ENCODE results near the gene PPP2R3B.

Gene PPP2R3B

GRCh38 chrX:431492-432111 lies 44.9 kb upstream of the PPP2R3B start:
- ChIA-PET POLR2A (no interaction called here), CTCF (no interaction called here)
- H3K9me3 ChIP-seq (ENCODE audit: control insufficient read depth, insufficient read depth, low read depth, low read length): no peaks in the 10 kb centered on the region
- H3K27ac ChIP-seq (ENCODE audit: extremely low read depth, low read depth, low read length): no peak overlapping the region
- H3K4me3 ChIP-seq (ENCODE audit: low read depth, low read length): no peak overlapping the region
- no peaks in the 10 kb centered on the region for H3K4me1 ChIP-seq (ENCODE audit: control insufficient read depth, insufficient read depth, low read length)
- no peak for TF ChIP-seq ZNF626 (tag by site-specific recombination; IDR thresholded peaks at IDR 0.05)
- H3K36me3 ChIP-seq (ENCODE audit: control insufficient read depth in 2 of 2, insufficient read depth in 1 of 2, low read length in 2 of 2): no peaks in the 10 kb centered on the region

GRCh38 chrX:431056-431455 lies 44.3 kb upstream of the PPP2R3B start:
- H3K36me3 ChIP-seq (ENCODE audit: control insufficient read depth in 2 of 2, insufficient read depth in 1 of 2, low read length in 2 of 2): no peaks in the 10 kb centered on the region
- no peak overlapping the region for H3K4me3 ChIP-seq (ENCODE audit: low read depth, low read length)
- POLR2A ChIA-PET: no interaction called here
- H3K9me3 ChIP-seq (ENCODE audit: control insufficient read depth, insufficient read depth, low read depth, low read length): no peaks in the 10 kb centered on the region
- no peaks in the 10 kb centered on the region for H3K4me1 ChIP-seq (ENCODE audit: control insufficient read depth, insufficient read depth, low read length)
- H3K27ac ChIP-seq (ENCODE audit: extremely low read depth, low read depth, low read length): no peak overlapping the region
- TF ChIP-seq, protein P1, sequence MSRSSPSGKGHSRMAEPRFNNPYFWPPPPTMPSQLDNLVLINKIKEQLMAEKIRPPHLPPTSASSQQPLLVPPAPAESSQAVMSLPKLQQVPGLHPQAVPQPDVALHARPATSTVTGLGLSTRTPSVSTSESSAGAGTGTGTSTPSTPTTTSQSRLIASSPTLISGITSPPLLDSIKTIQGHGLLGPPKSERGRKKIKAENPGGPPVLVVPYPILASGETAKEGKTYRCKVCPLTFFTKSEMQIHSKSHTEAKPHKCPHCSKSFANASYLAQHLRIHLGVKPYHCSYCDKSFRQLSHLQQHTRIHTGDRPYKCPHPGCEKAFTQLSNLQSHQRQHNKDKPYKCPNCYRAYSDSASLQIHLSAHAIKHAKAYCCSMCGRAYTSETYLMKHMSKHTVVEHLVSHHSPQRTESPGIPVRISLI (tag by site-specific recombination; IDR thresholded peaks at IDR 0.05): no peak
- TF ChIP-seq ZNF146 (tag by site-specific recombination; IDR thresholded peaks at IDR 0.05): no peak
- TF ChIP-seq ZNF555 (tag by site-specific recombination; conservative IDR thresholded peaks at IDR 0.05): no peak
- no peak for TF ChIP-seq GFI1B (tag by site-specific recombination; IDR thresholded peaks at IDR 0.05)
- no peak for TF ChIP-seq ZNF707 (tag by site-specific recombination; IDR thresholded peaks at IDR 0.05)
- no peak for TF ChIP-seq ZNF211 (tag by site-specific recombination; IDR thresholded peaks at IDR 0.05; ENCODE audit: low read depth)
- TF ChIP-seq EGR2 (tag by site-specific recombination; IDR thresholded peaks at IDR 0.05; ENCODE audit: low read depth): no peak
- TF ChIP-seq ZNF529 (tag by site-specific recombination; IDR thresholded peaks at IDR 0.05; ENCODE audit: insufficient replicate concordance): no peak
- TF ChIP-seq FEZF1 (tag by site-specific recombination; IDR thresholded peaks at IDR 0.05): no peak
- no peak for TF ChIP-seq SCRT1 (tag by site-specific recombination; IDR thresholded peaks at IDR 0.05; ENCODE audit: borderline replicate concordance)
- TF ChIP-seq, protein P2, sequence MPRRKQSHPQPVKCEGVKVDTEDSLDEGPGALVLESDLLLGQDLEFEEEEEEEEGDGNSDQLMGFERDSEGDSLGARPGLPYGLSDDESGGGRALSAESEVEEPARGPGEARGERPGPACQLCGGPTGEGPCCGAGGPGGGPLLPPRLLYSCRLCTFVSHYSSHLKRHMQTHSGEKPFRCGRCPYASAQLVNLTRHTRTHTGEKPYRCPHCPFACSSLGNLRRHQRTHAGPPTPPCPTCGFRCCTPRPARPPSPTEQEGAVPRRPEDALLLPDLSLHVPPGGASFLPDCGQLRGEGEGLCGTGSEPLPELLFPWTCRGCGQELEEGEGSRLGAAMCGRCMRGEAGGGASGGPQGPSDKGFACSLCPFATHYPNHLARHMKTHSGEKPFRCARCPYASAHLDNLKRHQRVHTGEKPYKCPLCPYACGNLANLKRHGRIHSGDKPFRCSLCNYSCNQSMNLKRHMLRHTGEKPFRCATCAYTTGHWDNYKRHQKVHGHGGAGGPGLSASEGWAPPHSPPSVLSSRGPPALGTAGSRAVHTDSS (tag by site-specific recombination; IDR thresholded peaks at IDR 0.05): no peak
- no peak for TF ChIP-seq ZNF677 (tag by site-specific recombination; IDR thresholded peaks at IDR 0.05)
- no peak for TF ChIP-seq ZNF324 (tag by site-specific recombination; IDR thresholded peaks at IDR 0.05)
- no peak for TF ChIP-seq ZNF214 (tag by site-specific recombination; IDR thresholded peaks at IDR 0.05; ENCODE audit: borderline replicate concordance)
- no peak for TF ChIP-seq KLF8 (tag by site-specific recombination; IDR thresholded peaks at IDR 0.05)
- TF ChIP-seq ZNF24 (tag by site-specific recombination; IDR thresholded peaks at IDR 0.05): no peak
- no peak for TF ChIP-seq ZNF624 (tag by site-specific recombination; IDR thresholded peaks at IDR 0.05)
- no peak for TF ChIP-seq ZBTB10 (tag by site-specific recombination; IDR thresholded peaks at IDR 0.05)
- CTCF ChIA-PET: no interaction called here
